SK-N-SH (cell line): ENCODE measurements around the gene ACVR2B. TPM values are rescaled to one million over a fixed set of nuclear protein-coding genes. Genes with fewer than 3 reads are reported as not detected.

Experiments
- CTCF ChIA-PET: fragments of 300-600, 350-600 bp; formaldehyde crosslinking; extraction: SDS; loops from one replicate; lab custom pipeline; 2021; lab: Yijun Ruan, JAX
- POLR2A ChIA-PET: fragments of 350-600 bp; sonication (Branson Sonifier 250); formaldehyde crosslinking; extraction: SDS; loops from one replicate; lab custom pipeline; 2020; ENCODE audit warnings: antibody characterized with exemption, inconsistent platforms; lab: Yijun Ruan, JAX
- DNase-seq: peaks from one replicate; pipeline ENCODE4 v3.0.0; 2012
- H2AFZ ChIP-seq: fragments of 200-600 bp; sonication (generic); 2 replicates; pipeline ENCODE4 v1.8.1; 2016; ENCODE audit warnings: antibody characterized with exemption, mild to moderate bottlenecking, low read depth
- H3F3A ChIP-seq: fragments of 200-600 bp; sonication (generic); replicated peaks from 2 replicates; pipeline ENCODE3; 2016; ENCODE audit warnings: antibody characterized with exemption, mild to moderate bottlenecking; ENCODE audit not compliant: insufficient read depth
- H3K27ac ChIP-seq, 2 experiments: fragments of 200-500 bp in 1 of 2; fragments of 200-600 bp in 1 of 2; sonication (Bioruptor generic) in 1 of 2; sonication (generic), shearing (Covaris generic) in 1 of 2; 2 replicates each; pipeline versions ENCODE4 v1.5.1 to v1.6.1; 2014 to 2016; ENCODE audit warnings: low read depth in 2 of 2, inconsistent platforms in 1 of 2, low read length in 1 of 2, mild to moderate bottlenecking in 1 of 2, mixed read lengths in 1 of 2
- H3K27me3 ChIP-seq: fragments of 200-600 bp; sonication (generic), shearing (Covaris generic); 2 replicates; pipeline ENCODE4 v1.6.1; 2016; ENCODE audit warnings: mixed run types; ENCODE audit not compliant: insufficient read depth
- H3K36me3 ChIP-seq, 2 experiments: fragments of 200-500 bp in 1 of 2; fragments of 200-600 bp in 1 of 2; sonication (Bioruptor generic) in 1 of 2; sonication (generic) in 1 of 2; replicated peaks in 1 of 2; 2 replicates each; pipeline versions ENCODE3 to v1.5.1; 2014 to 2016; ENCODE audit warnings: low read length in 1 of 2, mild to moderate bottlenecking in 1 of 2; ENCODE audit not compliant: insufficient read depth in 2 of 2, control insufficient read depth in 1 of 2
- H3K4me1 ChIP-seq, 2 experiments: fragments of 200-500 bp in 1 of 2; fragments of 200-600 bp in 1 of 2; sonication (Bioruptor generic) in 1 of 2; sonication (generic), shearing (Covaris generic) in 1 of 2; 2 replicates each; pipeline versions ENCODE4 v1.5.1 to v1.6.1; 2014 to 2016; ENCODE audit warnings: low read depth in 1 of 2, low read length in 1 of 2, mixed run types in 1 of 2; ENCODE audit not compliant: insufficient read depth in 2 of 2, control insufficient read depth in 1 of 2
- H3K4me2 ChIP-seq: fragments of 200-600 bp; sonication (generic), shearing (Covaris generic); 2 replicates; pipeline ENCODE4 v1.6.1; 2017; ENCODE audit warnings: mixed run types
- H3K4me3 ChIP-seq, 2 experiments: fragments of 200-500 bp in 1 of 2; fragments of 200-600 bp in 1 of 2; sonication (Bioruptor generic) in 1 of 2; sonication (generic), shearing (Covaris generic) in 1 of 2; 2 replicates each; pipeline versions ENCODE4 v1.5.1 to v1.8.1; 2014 to 2016; ENCODE audit warnings: low read depth in 2 of 2, inconsistent platforms in 1 of 2, low read length in 1 of 2, mild to moderate bottlenecking in 1 of 2, mixed read lengths in 1 of 2, moderate library complexity in 1 of 2
- H3K79me2 ChIP-seq: fragments of 200-600 bp; sonication (generic); 2 replicates; pipeline ENCODE4 v1.8.1; 2017; ENCODE audit warnings: mild to moderate bottlenecking; ENCODE audit not compliant: insufficient read depth
- H3K9ac ChIP-seq: fragments of 200-600 bp; sonication (generic); 2 replicates; pipeline ENCODE4 v1.6.1; 2017; ENCODE audit warnings: mixed run types
- H3K9me2 ChIP-seq: fragments of 200-600 bp; sonication (generic); 2 replicates; pipeline ENCODE4 v1.6.1; 2017; ENCODE audit warnings: mixed run types
- H3K9me3 ChIP-seq: fragments of 200-600 bp; sonication (generic); 2 replicates; pipeline ENCODE4 v1.6.1; 2017; ENCODE audit warnings: mixed run types, mild to moderate bottlenecking, moderate library complexity
- H4K20me1 ChIP-seq: fragments of 200-600 bp; sonication (generic); 2 replicates; pipeline ENCODE4 v1.6.1; 2017; ENCODE audit warnings: mild to moderate bottlenecking, mixed run types; ENCODE audit not compliant: insufficient read depth
- CHD2 ChIP-seq: fragments of 150-350 bp; IDR thresholded peaks from 2 replicates; pipeline ENCODE4 v1.6.1; 2018; ENCODE audit warnings: low read length; ENCODE audit not compliant: partially characterized antibody
- FOSL2 ChIP-seq: IDR thresholded peaks from 2 replicates; pipeline ENCODE4 v1.4.0; 2012; ENCODE audit warnings: low read depth, mild to moderate bottlenecking, moderate library complexity, borderline replicate concordance
- FOXJ3 ChIP-seq: sonication (generic); formaldehyde crosslinking; IDR thresholded peaks from 2 replicates; pipeline ENCODE4 v1.5.1; 2020; ENCODE audit warnings: mild to moderate bottlenecking, missing genetic modification reagents
- FOXM1 ChIP-seq: IDR thresholded peaks from 2 replicates; pipeline ENCODE4 v1.4.0; 2012; ENCODE audit warnings: low read depth, mild to moderate bottlenecking
- GABPA ChIP-seq: IDR thresholded peaks from 2 replicates; pipeline ENCODE4 v1.4.0; 2012; ENCODE audit warnings: low read depth, mild to moderate bottlenecking
- JUND ChIP-seq: IDR thresholded peaks from 2 replicates; pipeline ENCODE4 v1.4.0; 2012
- MEF2A ChIP-seq: IDR thresholded peaks from 2 replicates; pipeline ENCODE4 v1.4.0; 2012; ENCODE audit warnings: low read depth, borderline replicate concordance
- MXI1 ChIP-seq: IDR thresholded peaks from 2 replicates; pipeline ENCODE4 v1.6.1; 2012; ENCODE audit warnings: mild to moderate bottlenecking, low read depth, low read length, improper control_type of control experiment
- RCOR1 ChIP-seq: fragments of 150-350 bp; IDR thresholded peaks from 2 replicates; pipeline ENCODE4 v1.6.1; 2017; ENCODE audit warnings: antibody characterized with exemption, low read length
- RFX5 ChIP-seq: IDR thresholded peaks from 2 replicates; pipeline ENCODE4 v1.6.1; 2012; ENCODE audit warnings: mild to moderate bottlenecking, improper control_type of control experiment, low read length
- TAF1 ChIP-seq: IDR thresholded peaks from 2 replicates; pipeline ENCODE4 v1.6.1; 2012; ENCODE audit warnings: low read depth, mild to moderate bottlenecking, low read length, moderate library complexity, borderline replicate concordance
- TEAD4 ChIP-seq: IDR thresholded peaks from 2 replicates; pipeline ENCODE4 v1.4.0; 2012; ENCODE audit warnings: mild to moderate bottlenecking, borderline replicate concordance; ENCODE audit not compliant: insufficient read depth
- WGBS: methylation state at CpG from one replicate; pipeline ENCODE4 v1.1.6; 2017; ENCODE audit warnings: low lambda C conversion rate; 5-methylcytosine and 5-hydroxymethylcytosine counted together
- polyA plus RNA-seq, 3 experiments: library from polyadenylated mRNA; depleted of rRNA; stranded (reverse); fragments of >200 nt; gene quantifications; 2 replicates each; pipeline ENCODE4 v1.2.3, GENCODE V29; 2012
- TF ChIP-seq, protein P1 (sequence below): IDR thresholded peaks from 2 replicates; pipeline ENCODE4 v1.4.0; 2012; ENCODE audit warnings: low read depth, borderline replicate concordance
- TF ChIP-seq, protein P2 (sequence below): fragments of 200-600 bp; sonication (generic); IDR thresholded peaks from 2 replicates; pipeline ENCODE4 v1.6.1; 2017; ENCODE audit warnings: antibody characterized with exemption, mild to moderate bottlenecking, moderate library complexity
- TF ChIP-seq, protein P3 (sequence below): IDR thresholded peaks from 2 replicates; pipeline ENCODE4 v1.6.1; 2012; ENCODE audit warnings: mild to moderate bottlenecking, low read depth, low read length, moderate library complexity
- TF ChIP-seq, protein P4 (sequence below): IDR thresholded peaks from 2 replicates; pipeline ENCODE4 v1.4.0; 2012; ENCODE audit warnings: low read depth
- TF ChIP-seq, protein P5 (sequence below): IDR thresholded peaks from 2 replicates; pipeline ENCODE4 v1.4.0; 2012; ENCODE audit warnings: low read depth, borderline replicate concordance
- TF ChIP-seq, protein P6 (sequence below): fragments of 150-350 bp; IDR thresholded peaks from 2 replicates; pipeline ENCODE4 v1.6.1; 2017; ENCODE audit warnings: antibody characterized with exemption, low read length, low read depth, borderline replicate concordance

The ACVR2B gene
- polyA plus RNA-seq, 1 of the 3 experiments (the other 2 are of a cell fraction): 1.4 TPM

DNA sequence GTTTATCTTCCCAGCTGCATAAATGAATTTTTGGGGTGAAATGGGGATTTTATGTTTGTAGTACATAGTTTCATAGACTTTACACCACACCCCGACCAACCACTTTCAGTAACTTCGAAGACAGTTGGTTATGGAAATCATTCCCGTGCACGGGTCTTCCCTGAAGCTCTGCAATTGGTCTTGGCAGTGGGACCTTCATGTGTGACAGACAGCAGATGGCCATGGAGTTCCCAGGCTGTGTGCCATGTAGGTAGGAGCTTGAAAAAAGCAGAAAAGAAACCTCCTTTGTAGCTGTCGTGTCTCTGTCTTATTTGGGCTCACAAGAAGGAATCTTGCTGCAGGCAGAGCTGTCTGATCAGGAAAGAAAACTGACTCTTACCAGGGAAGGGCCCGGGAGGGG is 68.3 kb downstream of the ACVR2B start:
- Histone ChIP-seq H3K36me3 (peaks cover 28 to 37% of the 10 kb centered on the region in 2 experiments), H3K9me3 (no peaks in the 10 kb centered on the region), H3K4me3 (no peak overlapping the region), H4K20me1 (peaks cover 3% of the 10 kb centered on the region; the same call in 1 of the 2 replicates), H3K4me1 (peaks cover 0 to 4% of the 10 kb centered on the region in 2 experiments; a peak in 3 of 4 replicates), H3K9me2 (no peaks in the 10 kb centered on the region), H3K4me2 (no peak overlapping the region), H3K27me3 (no peaks in the 10 kb centered on the region), H3K9ac (no peak overlapping the region), H3K27ac (no peak overlapping the region), H3F3A (peaks cover 13% of the 10 kb centered on the region), H2AFZ (no peak overlapping the region), H3K79me2 (no peaks in the 10 kb centered on the region; the same call in 1 of the 2 replicates)
- ChIA-PET CTCF (interaction anchor here (0.6 to 13.0 kb wide), 76 partner anchors 7 to 571 kb away, joined by 3 to 556 read pairs (median 6); partner anchors contain the start of genes EXOG, SCN10A and SCN5A), POLR2A (interaction anchor here (0.5 to 1.1 kb wide), 4 partner anchors 61 to 140 kb away, joined by 3 to 5 read pairs (median 4); no protein-coding TSS in a partner anchor)
- 89% methylated on average over 6 of the region's 6 CpGs for WGBS
- DNase-seq: no peak
- TF ChIP-seq MXI1: no peak
- TF ChIP-seq RFX5: no peak
- TF ChIP-seq RCOR1: no peak
- TF ChIP-seq, protein P1, sequence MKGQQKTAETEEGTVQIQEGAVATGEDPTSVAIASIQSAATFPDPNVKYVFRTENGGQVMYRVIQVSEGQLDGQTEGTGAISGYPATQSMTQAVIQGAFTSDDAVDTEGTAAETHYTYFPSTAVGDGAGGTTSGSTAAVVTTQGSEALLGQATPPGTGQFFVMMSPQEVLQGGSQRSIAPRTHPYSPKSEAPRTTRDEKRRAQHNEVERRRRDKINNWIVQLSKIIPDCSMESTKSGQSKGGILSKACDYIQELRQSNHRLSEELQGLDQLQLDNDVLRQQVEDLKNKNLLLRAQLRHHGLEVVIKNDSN: no peak
- TF ChIP-seq MEF2A: no peak
- TF ChIP-seq, protein P2, sequence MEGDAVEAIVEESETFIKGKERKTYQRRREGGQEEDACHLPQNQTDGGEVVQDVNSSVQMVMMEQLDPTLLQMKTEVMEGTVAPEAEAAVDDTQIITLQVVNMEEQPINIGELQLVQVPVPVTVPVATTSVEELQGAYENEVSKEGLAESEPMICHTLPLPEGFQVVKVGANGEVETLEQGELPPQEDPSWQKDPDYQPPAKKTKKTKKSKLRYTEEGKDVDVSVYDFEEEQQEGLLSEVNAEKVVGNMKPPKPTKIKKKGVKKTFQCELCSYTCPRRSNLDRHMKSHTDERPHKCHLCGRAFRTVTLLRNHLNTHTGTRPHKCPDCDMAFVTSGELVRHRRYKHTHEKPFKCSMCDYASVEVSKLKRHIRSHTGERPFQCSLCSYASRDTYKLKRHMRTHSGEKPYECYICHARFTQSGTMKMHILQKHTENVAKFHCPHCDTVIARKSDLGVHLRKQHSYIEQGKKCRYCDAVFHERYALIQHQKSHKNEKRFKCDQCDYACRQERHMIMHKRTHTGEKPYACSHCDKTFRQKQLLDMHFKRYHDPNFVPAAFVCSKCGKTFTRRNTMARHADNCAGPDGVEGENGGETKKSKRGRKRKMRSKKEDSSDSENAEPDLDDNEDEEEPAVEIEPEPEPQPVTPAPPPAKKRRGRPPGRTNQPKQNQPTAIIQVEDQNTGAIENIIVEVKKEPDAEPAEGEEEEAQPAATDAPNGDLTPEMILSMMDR: no peak
- TF ChIP-seq, protein P3, sequence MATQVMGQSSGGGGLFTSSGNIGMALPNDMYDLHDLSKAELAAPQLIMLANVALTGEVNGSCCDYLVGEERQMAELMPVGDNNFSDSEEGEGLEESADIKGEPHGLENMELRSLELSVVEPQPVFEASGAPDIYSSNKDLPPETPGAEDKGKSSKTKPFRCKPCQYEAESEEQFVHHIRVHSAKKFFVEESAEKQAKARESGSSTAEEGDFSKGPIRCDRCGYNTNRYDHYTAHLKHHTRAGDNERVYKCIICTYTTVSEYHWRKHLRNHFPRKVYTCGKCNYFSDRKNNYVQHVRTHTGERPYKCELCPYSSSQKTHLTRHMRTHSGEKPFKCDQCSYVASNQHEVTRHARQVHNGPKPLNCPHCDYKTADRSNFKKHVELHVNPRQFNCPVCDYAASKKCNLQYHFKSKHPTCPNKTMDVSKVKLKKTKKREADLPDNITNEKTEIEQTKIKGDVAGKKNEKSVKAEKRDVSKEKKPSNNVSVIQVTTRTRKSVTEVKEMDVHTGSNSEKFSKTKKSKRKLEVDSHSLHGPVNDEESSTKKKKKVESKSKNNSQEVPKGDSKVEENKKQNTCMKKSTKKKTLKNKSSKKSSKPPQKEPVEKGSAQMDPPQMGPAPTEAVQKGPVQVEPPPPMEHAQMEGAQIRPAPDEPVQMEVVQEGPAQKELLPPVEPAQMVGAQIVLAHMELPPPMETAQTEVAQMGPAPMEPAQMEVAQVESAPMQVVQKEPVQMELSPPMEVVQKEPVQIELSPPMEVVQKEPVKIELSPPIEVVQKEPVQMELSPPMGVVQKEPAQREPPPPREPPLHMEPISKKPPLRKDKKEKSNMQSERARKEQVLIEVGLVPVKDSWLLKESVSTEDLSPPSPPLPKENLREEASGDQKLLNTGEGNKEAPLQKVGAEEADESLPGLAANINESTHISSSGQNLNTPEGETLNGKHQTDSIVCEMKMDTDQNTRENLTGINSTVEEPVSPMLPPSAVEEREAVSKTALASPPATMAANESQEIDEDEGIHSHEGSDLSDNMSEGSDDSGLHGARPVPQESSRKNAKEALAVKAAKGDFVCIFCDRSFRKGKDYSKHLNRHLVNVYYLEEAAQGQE: no peak
- TF ChIP-seq TAF1: no peak
- TF ChIP-seq, protein P4, sequence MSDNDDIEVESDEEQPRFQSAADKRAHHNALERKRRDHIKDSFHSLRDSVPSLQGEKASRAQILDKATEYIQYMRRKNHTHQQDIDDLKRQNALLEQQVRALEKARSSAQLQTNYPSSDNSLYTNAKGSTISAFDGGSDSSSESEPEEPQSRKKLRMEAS: no peak
- TF ChIP-seq, protein P5, sequence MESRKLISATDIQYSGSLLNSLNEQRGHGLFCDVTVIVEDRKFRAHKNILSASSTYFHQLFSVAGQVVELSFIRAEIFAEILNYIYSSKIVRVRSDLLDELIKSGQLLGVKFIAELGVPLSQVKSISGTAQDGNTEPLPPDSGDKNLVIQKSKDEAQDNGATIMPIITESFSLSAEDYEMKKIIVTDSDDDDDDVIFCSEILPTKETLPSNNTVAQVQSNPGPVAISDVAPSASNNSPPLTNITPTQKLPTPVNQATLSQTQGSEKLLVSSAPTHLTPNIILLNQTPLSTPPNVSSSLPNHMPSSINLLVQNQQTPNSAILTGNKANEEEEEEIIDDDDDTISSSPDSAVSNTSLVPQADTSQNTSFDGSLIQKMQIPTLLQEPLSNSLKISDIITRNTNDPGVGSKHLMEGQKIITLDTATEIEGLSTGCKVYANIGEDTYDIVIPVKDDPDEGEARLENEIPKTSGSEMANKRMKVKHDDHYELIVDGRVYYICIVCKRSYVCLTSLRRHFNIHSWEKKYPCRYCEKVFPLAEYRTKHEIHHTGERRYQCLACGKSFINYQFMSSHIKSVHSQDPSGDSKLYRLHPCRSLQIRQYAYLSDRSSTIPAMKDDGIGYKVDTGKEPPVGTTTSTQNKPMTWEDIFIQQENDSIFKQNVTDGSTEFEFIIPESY: no peak
- no peak for TF ChIP-seq CHD2
- no peak for TF ChIP-seq FOSL2
- no peak for TF ChIP-seq FOXM1
- TF ChIP-seq, protein P6, sequence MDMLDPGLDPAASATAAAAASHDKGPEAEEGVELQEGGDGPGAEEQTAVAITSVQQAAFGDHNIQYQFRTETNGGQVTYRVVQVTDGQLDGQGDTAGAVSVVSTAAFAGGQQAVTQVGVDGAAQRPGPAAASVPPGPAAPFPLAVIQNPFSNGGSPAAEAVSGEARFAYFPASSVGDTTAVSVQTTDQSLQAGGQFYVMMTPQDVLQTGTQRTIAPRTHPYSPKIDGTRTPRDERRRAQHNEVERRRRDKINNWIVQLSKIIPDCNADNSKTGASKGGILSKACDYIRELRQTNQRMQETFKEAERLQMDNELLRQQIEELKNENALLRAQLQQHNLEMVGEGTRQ: no peak
- TF ChIP-seq JUND: no peak
- no peak for TF ChIP-seq TEAD4
- TF ChIP-seq GABPA: no peak
- TF ChIP-seq FOXJ3 (CRISPR knock-in tag): no peak
